Lower leg skin (tissue), 4 donors: Measurements from ENCODE around the gene GLG1. TPM values are rescaled to one million over a fixed set of nuclear protein-coding genes. Genes with fewer than 3 reads are reported as not detected.
A peak's percentile ranks its signal among the peaks of the same experiment; 100 is the strongest.

Experiments
- DNase-seq, 2 donors: peaks; one replicate each; pipeline ENCODE4 v3.0.0-alpha.2; 2019; ENCODE audit warnings: low spot score in 2 of 2
- H3K4me3 ChIP-seq: fragments of 200-600 bp; sonication (generic); 2 replicates; pipeline ENCODE4 v1.5.1; 2017; ENCODE audit warnings: mild to moderate bottlenecking, low read depth; ENCODE audit not compliant: poor library complexity, severe bottlenecking
- CTCF ChIP-seq, 3 donors: fragments of 450-650 bp; IDR thresholded peaks; one replicate each; pipeline ENCODE4 v1.5.1; 2016; ENCODE audit warnings: antibody characterized with exemption in 3 of 3, mild to moderate bottlenecking in 3 of 3, moderate library complexity in 2 of 3
- POLR2A ChIP-seq, 2 donors: fragments of 450-650 bp; IDR thresholded peaks; one replicate each; pipeline ENCODE4 v1.6.1; 2016 to 2017; ENCODE audit warnings: antibody characterized with exemption in 2 of 2, mild to moderate bottlenecking in 1 of 2, moderate library complexity in 1 of 2
- WGBS, 2 donors: methylation state at CpG; one replicate each; pipeline ENCODE4 v1.1.5; 2018; 5-methylcytosine and 5-hydroxymethylcytosine counted together
- intact Hi-C: fragments of 100-400 bp; cut with DNase I; formaldehyde crosslinking; loops from one replicate; pipeline ENCODE4 v1.15.0; 2023; ENCODE audit warnings: low total_unique reads
- total RNA-seq, 4 donors: library from RNA; depleted of rRNA; stranded (reverse); fragments of >200 nt; gene quantifications; one replicate each; pipeline ENCODE4 v1.1.0, GENCODE V29; 2016

Gene GLG1
- total RNA-seq, 4 donors from 2014 or later: 64.7 to 113 (median 92.5) TPM

GRCh38 chr16:74492976-74493375, 113.9 kb downstream of the GLG1 start:
- no peak overlapping the region for H3K4me3 ChIP-seq
- no peak for DNase-seq
- 98% methylated on average over 10 of the region's 10 CpGs for WGBS, 2 donors
- TF ChIP-seq POLR2A (IDR thresholded peaks at IDR 0.05) (no peak), CTCF (IDR thresholded peaks at IDR 0.05) (no peak)
- intact Hi-C loops: no loop called here

- intact Hi-C loops: no loop called here
- no peak for DNase-seq
- TF ChIP-seq POLR2A (IDR thresholded peaks at IDR 0.05) (no peak), CTCF (IDR thresholded peaks at IDR 0.05) (no peak)
- no peak overlapping the region for H3K4me3 ChIP-seq
- WGBS, 2 donors: 77 to 84% methylated on average over 9 of the region's 9 CpGs
Measured at GRCh38 chr16:74487634-74488495, 119.0 kb downstream of the GLG1 start.

GRCh38 chr16:74485916-74486315, 121.0 kb downstream of the GLG1 start:
- intact Hi-C loops: no loop called here

GRCh38 chr16:74480150-74481029, 126.5 kb downstream of the GLG1 start:
- 25 to 33% methylated on average over 12 of the region's 12 CpGs for WGBS, 2 donors
- intact Hi-C loops: no loop called here
- no peak overlapping the region for H3K4me3 ChIP-seq
- peak in 1 of 2 donors; percentile 78 for DNase-seq
- TF ChIP-seq POLR2A (IDR thresholded peaks at IDR 0.05) (no peak), CTCF (IDR thresholded peaks at IDR 0.05) (no peak)

More at GRCh38 chr16:74485916-74486315, 121.0 kb downstream of the GLG1 start:
- no peak overlapping the region for H3K4me3 ChIP-seq
- DNase-seq: no peak
- TF ChIP-seq POLR2A (IDR thresholded peaks at IDR 0.05): no peak
- WGBS, 2 donors: 34 to 36% methylated on average over 1 of the region's 1 CpG

GRCh38 chr16:74477226-74477625, 129.7 kb downstream of the GLG1 start:
- intact Hi-C loops: no loop called here
- TF ChIP-seq CTCF (IDR thresholded peaks at IDR 0.05): no peak
- no peak for TF ChIP-seq POLR2A (IDR thresholded peaks at IDR 0.05)
- 92 to 96% methylated on average over 4 of the region's 4 CpGs for WGBS, 2 donors
- H3K4me3 ChIP-seq: no peak overlapping the region
- no peak for DNase-seq

GRCh38 chr16:74474416-74474815, 132.5 kb downstream of the GLG1 start:
- no peak for TF ChIP-seq CTCF (IDR thresholded peaks at IDR 0.05)
- TF ChIP-seq POLR2A (IDR thresholded peaks at IDR 0.05): no peak
- H3K4me3 ChIP-seq: no peak overlapping the region
- no peak for DNase-seq
- WGBS, 2 donors: 90 to 91% methylated on average over 1 of the region's 1 CpG
- intact Hi-C loops: no loop called here
